Measurements from ENCODE around the gene NLGN4X. TPM values are rescaled to one million over a fixed set of nuclear protein-coding genes. Genes with fewer than 3 reads are reported as not detected.

Gene NLGN4X
- total RNA-seq, 1 donor from 2014 or later = 23.5 TPM

GRCh38 chrX:6227935-6228334, 732 bp downstream of the NLGN4X start:
- Mint-ChIP-seq H3K36me3 (no peaks in the 10 kb centered on the region), H3K4me3 (peak overlapping the region; percentile 87), H3K9me3 (no peaks in the 10 kb centered on the region), H3K4me1 (peaks cover 19% of the 10 kb centered on the region), H3K27ac (no peak overlapping the region), H3K27me3 (ENCODE audit: low read depth) (peaks cover 51% of the 10 kb centered on the region)
- DNase-seq (ENCODE audit: low spot score in 2 of 2, unreplicated experiment in 2 of 2) = no peak
- TF ChIP-seq CTCF (IDR thresholded peaks at IDR 0.05; ENCODE audit: unreplicated experiment) = no peak

- no peak for DNase-seq (ENCODE audit: low spot score in 2 of 2, unreplicated experiment in 2 of 2)
- H3K27ac Mint-ChIP-seq = no peak overlapping the region
- TF ChIP-seq CTCF (IDR thresholded peaks at IDR 0.05; ENCODE audit: unreplicated experiment) = no peak
- peaks cover 48% of the 10 kb centered on the region for H3K27me3 Mint-ChIP-seq (ENCODE audit: low read depth)
- H3K4me1 Mint-ChIP-seq = peaks cover 19% of the 10 kb centered on the region
- no peaks in the 10 kb centered on the region for H3K36me3 Mint-ChIP-seq
- peak overlapping the region; percentile 87 for H3K4me3 Mint-ChIP-seq
- no peaks in the 10 kb centered on the region for H3K9me3 Mint-ChIP-seq
Observed at GRCh38 chrX:6227453-6227835, 1.2 kb downstream of the NLGN4X start.

- Mint-ChIP-seq H3K4me3 (peak overlapping the region; percentile 87), H3K4me1 (peaks cover 19% of the 10 kb centered on the region), H3K27me3 (ENCODE audit: low read depth) (peaks cover 46% of the 10 kb centered on the region), H3K27ac (no peak overlapping the region), H3K36me3 (no peaks in the 10 kb centered on the region), H3K9me3 (no peaks in the 10 kb centered on the region)
- TF ChIP-seq CTCF (IDR thresholded peaks at IDR 0.05; ENCODE audit: unreplicated experiment) = no peak
- DNase-seq (ENCODE audit: low spot score in 2 of 2, unreplicated experiment in 2 of 2) = peak; percentile 21 to 60
Observed at GRCh38 chrX:6226596-6227452, 1.8 kb downstream of the NLGN4X start.

- peak overlapping the region; percentile 87 for H3K4me3 Mint-ChIP-seq
- H3K9me3 Mint-ChIP-seq = no peaks in the 10 kb centered on the region
- H3K27me3 Mint-ChIP-seq (ENCODE audit: low read depth) = peaks cover 38% of the 10 kb centered on the region
- H3K4me1 Mint-ChIP-seq = peaks cover 19% of the 10 kb centered on the region
- TF ChIP-seq CTCF (IDR thresholded peaks at IDR 0.05; ENCODE audit: unreplicated experiment) = no peak
- peak overlapping the region; percentile 87 for H3K27ac Mint-ChIP-seq
- DNase-seq (ENCODE audit: low spot score in 2 of 2, unreplicated experiment in 2 of 2) = peak; percentile 27 to 61
- no peaks in the 10 kb centered on the region for H3K36me3 Mint-ChIP-seq
Observed at GRCh38 chrX:6225911-6226595, 2.6 kb downstream of the NLGN4X start.

- Mint-ChIP-seq H3K4me3 (peak overlapping the region; percentile 87), H3K4me1 (peaks cover 19% of the 10 kb centered on the region), H3K27me3 (ENCODE audit: low read depth) (peaks cover 32% of the 10 kb centered on the region), H3K9me3 (no peaks in the 10 kb centered on the region), H3K27ac (peak overlapping the region; percentile 87), H3K36me3 (no peaks in the 10 kb centered on the region)
- TF ChIP-seq CTCF (IDR thresholded peaks at IDR 0.05; ENCODE audit: unreplicated experiment) = no peak
- DNase-seq (ENCODE audit: low spot score in 2 of 2, unreplicated experiment in 2 of 2) = no peak
Observed at GRCh38 chrX:6225288-6225910, 3.3 kb downstream of the NLGN4X start.
